Gastrocnemius medialis (tissue), 4 donors: ENCODE data around the gene TRIM68. TPM values are rescaled to one million over a fixed set of nuclear protein-coding genes. Genes with fewer than 3 reads are reported as not detected.

ENCODE experiments used
- ATAC-seq, 2 donors: fragments of 150-250 bp; one replicate each; pipeline ENCODE4 v1.9.1; 2016
- DNase-seq, 2 donors: peaks; one replicate each; pipeline ENCODE4 v3.0.0-alpha.2; 2019
- H3K27ac ChIP-seq, 4 donors: fragments of 200-600 bp; sonication (generic); 1 replicate in 1 of 4; 2 replicates in 3 of 4; pipeline ENCODE4 v1.5.1; 2016 to 2018; ENCODE audit warnings: mild to moderate bottlenecking in 2 of 4, moderate library complexity in 1 of 4
- H3K27me3 ChIP-seq, 3 donors: fragments of 200-600 bp; sonication (generic) in 2 of 3; 1 replicate in 1 of 3; 2 replicates in 2 of 3; pipeline versions ENCODE4 v1.5.1 to v1.6.0; 2016 to 2019; ENCODE audit warnings: mild to moderate bottlenecking in 1 of 3, moderate library complexity in 1 of 3
- H3K36me3 ChIP-seq, 2 donors: fragments of 200-600 bp; sonication (generic) in 1 of 2; one replicate each; pipeline ENCODE4 v1.5.1; 2017 to 2018
- H3K4me1 ChIP-seq, 2 donors: fragments of 200-600 bp; sonication (generic) in 1 of 2; one replicate each; pipeline ENCODE4 v1.5.1; 2016 to 2017; ENCODE audit warnings: mild to moderate bottlenecking in 2 of 2
- H3K4me3 ChIP-seq, 4 donors: fragments of 200-600 bp; sonication (generic) in 3 of 4; 1 replicate in 1 of 4; 2 replicates in 3 of 4; pipeline ENCODE4 v1.5.1; 2016 to 2019; ENCODE audit warnings: mild to moderate bottlenecking in 2 of 4
- H3K9me3 ChIP-seq, 3 donors: fragments of 200-600 bp; sonication (generic) in 2 of 3; 1 replicate in 1 of 3; 2 replicates in 2 of 3; pipeline ENCODE4 v1.5.1; 2016 to 2019
- POLR2A ChIP-seq, 2 donors: fragments of 450-650 bp; IDR thresholded peaks; one replicate each; pipeline ENCODE4 v1.6.1; 2017; ENCODE audit warnings: antibody characterized with exemption in 2 of 2, mild to moderate bottlenecking in 2 of 2, moderate library complexity in 2 of 2
- in situ Hi-C, 4 donors: fragments of 200-750 bp; cut with MboI; loops; one replicate each; pipeline versions ENCODE4 v1.15.0 to v1.8.0; 2017; ENCODE audit warnings: low sequenced_read_pairs in 4 of 4
- intact Hi-C: fragments of 100-400 bp; cut with DNase I; formaldehyde crosslinking; loops from one replicate; pipeline ENCODE4 v1.15.1; 2023; ENCODE audit warnings: low total_unique reads
- total RNA-seq, 4 donors: library from RNA; depleted of rRNA; stranded (reverse); fragments of >200 nt; gene quantifications; one replicate each; pipeline versions ENCODE4 v1.1.0 to v1.2.3, GENCODE V29; 2016
- TF ChIP-seq, protein P1 (sequence below), 5 experiments: fragments of 450-650 bp in 3 of 5; fragments of 200-600 bp in 2 of 5; sonication (generic) in 2 of 5; IDR thresholded peaks in 4 of 5; conservative IDR thresholded peaks in 1 of 5; 1 replicate in 4 of 5; 2 replicates in 1 of 5; pipeline ENCODE4 v1.5.1; 2016 to 2019; ENCODE audit warnings: antibody characterized with exemption in 5 of 5, mild to moderate bottlenecking in 3 of 5, moderate library complexity in 3 of 5

Gene TRIM68
- total RNA-seq, 4 donors from 2014 or later = 5.8 to 6.3 (median 6.0) TPM

DNA sequence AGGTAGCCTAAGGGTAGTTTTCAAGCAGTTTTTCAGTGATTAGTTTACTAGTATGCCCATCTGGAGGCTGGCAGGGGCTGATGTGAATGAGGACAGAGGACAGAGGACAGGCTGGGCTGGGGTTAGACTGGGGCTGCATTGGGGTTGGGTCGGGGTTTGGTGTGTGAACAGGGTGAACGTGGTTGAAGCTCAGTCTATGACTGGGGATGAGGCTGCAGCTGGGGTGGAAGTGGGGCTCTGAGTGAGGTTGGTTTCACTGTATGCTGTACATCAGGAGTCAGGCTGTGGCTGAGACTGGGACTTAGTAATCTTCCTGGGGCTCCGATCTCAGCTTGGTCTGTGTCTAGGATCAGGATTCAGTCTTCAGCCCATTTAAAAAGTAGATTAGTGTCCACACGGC, 36.2 kb upstream of the TRIM68 start:
- H3K36me3 ChIP-seq = no peaks in the 10 kb centered on the region
- no peak for ATAC-seq
- in situ Hi-C loops (loop anchor here in 2 of 4 donors (25.0 kb wide), 3 partner anchors 343 to 1168 kb away; partner anchors contain the start of genes OR51L1 (in 1 of the 2) and OR52N2 (in 1 of the 2)), intact Hi-C loops (no loop called here)
- H3K4me3 ChIP-seq = peak overlapping the region in 3 of 4 donors; percentile 10 to 44 (median 31)
- H3K27me3 ChIP-seq = no peaks in the 10 kb centered on the region
- DNase-seq = no peak
- no peak for TF ChIP-seq POLR2A (IDR thresholded peaks at IDR 0.05)
- TF ChIP-seq, protein P1, sequence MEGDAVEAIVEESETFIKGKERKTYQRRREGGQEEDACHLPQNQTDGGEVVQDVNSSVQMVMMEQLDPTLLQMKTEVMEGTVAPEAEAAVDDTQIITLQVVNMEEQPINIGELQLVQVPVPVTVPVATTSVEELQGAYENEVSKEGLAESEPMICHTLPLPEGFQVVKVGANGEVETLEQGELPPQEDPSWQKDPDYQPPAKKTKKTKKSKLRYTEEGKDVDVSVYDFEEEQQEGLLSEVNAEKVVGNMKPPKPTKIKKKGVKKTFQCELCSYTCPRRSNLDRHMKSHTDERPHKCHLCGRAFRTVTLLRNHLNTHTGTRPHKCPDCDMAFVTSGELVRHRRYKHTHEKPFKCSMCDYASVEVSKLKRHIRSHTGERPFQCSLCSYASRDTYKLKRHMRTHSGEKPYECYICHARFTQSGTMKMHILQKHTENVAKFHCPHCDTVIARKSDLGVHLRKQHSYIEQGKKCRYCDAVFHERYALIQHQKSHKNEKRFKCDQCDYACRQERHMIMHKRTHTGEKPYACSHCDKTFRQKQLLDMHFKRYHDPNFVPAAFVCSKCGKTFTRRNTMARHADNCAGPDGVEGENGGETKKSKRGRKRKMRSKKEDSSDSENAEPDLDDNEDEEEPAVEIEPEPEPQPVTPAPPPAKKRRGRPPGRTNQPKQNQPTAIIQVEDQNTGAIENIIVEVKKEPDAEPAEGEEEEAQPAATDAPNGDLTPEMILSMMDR (IDR thresholded peaks at IDR 0.05 in 4 of 5, conservative IDR thresholded peaks at IDR 0.05 in 1 of 5) = no peak
- peak overlapping the region in 2 of 4 donors; percentile 41 to 59 for H3K27ac ChIP-seq
- no peaks in the 10 kb centered on the region for H3K9me3 ChIP-seq
- peaks cover 15% of the 10 kb centered on the region in 2 donors for H3K4me1 ChIP-seq

DNA sequence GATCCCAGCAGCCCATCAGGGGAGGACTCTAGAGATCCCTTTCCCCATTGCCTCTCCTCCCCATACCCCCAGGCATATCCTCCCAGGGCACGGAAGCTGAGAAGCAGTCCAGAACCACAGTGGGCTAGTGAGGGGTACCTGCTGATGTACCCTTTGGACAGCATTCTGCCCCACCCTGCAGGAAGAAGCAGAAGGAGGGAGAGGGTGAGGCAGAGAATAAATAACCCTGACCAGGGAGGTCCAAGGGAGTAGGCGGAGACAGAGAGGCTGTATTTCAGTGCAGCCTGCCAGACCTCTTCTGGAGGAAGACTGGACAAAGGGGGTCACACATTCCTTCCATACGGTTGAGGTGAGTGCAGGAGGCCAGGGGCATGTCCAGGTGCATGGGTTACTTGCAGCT, 35.7 kb upstream of the TRIM68 start, which contains the start of gene OR51E1:
TSS of gene OR51E1 (plus strand) at position 301 of the 400 bp plus-strand sequence. CDS start 8,545 bp downstream, outside the sequence.
- ATAC-seq = no peak
- no peak for TF ChIP-seq POLR2A (IDR thresholded peaks at IDR 0.05)
- TF ChIP-seq, protein P1 (IDR thresholded peaks at IDR 0.05 in 4 of 5, conservative IDR thresholded peaks at IDR 0.05 in 1 of 5) = no peak
- in situ Hi-C loops (loop anchor here in 2 of 4 donors (25.0 kb wide), 3 partner anchors 344 to 1169 kb away; partner anchors contain the start of genes OR51L1 (in 1 of the 2) and OR52N2 (in 1 of the 2)), intact Hi-C loops (no loop called here)
- Histone ChIP-seq H3K36me3 (no peaks in the 10 kb centered on the region), H3K4me3 (peak within 1 kb of the TSS in 3 of 4 donors; percentile 10 to 44 (median 31)), H3K4me1 (peaks cover 15% of the 10 kb centered on the region in 2 donors), H3K9me3 (no peaks in the 10 kb centered on the region), H3K27me3 (no peaks in the 10 kb centered on the region), H3K27ac (peak within 1 kb of the TSS in 3 of 4 donors; percentile 41 to 59 (median 56))
- DNase-seq = no peak

DNA sequence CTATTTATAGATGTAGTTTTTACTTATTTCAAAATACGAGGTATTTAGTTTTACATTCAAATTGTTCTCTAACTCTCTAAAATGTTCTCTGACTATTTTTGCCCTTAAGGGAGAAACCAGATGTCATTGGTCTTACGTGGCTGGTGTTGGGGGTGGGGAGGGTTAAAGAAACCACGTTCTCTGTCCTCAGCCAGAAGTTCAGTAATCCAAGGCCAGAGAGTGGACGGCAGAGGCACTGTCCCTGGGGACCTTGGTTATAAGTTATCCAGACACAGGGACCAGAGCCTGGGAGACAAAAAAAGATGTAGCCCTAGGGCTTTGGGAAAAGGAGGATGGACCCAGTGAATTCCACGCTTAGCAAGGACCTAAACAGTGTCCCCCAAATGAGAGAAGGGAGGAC, 35.0 kb upstream of the TRIM68 start:
- intact Hi-C loops (no loop called here), in situ Hi-C loops (loop anchor here in 2 of 4 donors (25.0 kb wide), 3 partner anchors 344 to 1169 kb away; partner anchors contain the start of genes OR51L1 (in 1 of the 2) and OR52N2 (in 1 of the 2))
- peak; percentile 27 to 51 for ATAC-seq
- no peak for TF ChIP-seq POLR2A (IDR thresholded peaks at IDR 0.05)
- TF ChIP-seq, protein P1 (IDR thresholded peaks at IDR 0.05 in 4 of 5, conservative IDR thresholded peaks at IDR 0.05 in 1 of 5) = no peak
- peak overlapping the region in 1 of 4 donors; percentile 44 for H3K4me3 ChIP-seq
- no peaks in the 10 kb centered on the region for H3K9me3 ChIP-seq
- H3K4me1 ChIP-seq = peaks cover 14 to 15% of the 10 kb centered on the region in 2 donors
- DNase-seq = no peak
- H3K27ac ChIP-seq = peak overlapping the region in 3 of 4 donors; percentile 41 to 59 (median 56)
- H3K36me3 ChIP-seq = no peaks in the 10 kb centered on the region
- H3K27me3 ChIP-seq = no peaks in the 10 kb centered on the region

DNA sequence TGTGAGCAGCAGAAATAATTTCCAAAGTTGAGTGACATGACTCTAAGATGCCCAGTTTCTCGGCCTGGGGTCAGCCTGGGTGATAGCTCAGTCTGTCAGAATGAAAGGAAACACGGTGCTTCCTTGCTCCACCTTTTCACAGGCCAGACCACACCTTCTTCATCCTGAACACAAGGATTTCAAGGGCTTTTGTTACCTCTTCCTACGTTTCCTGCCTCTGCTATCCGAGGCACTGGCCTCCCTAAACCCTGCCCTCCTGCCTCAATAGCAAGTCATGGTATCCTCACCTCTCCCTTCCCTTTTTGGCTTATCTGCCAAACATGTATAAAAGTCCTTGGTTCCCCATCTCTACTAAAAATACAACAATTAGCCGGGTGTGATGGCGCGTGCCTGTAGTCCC, 34.0 kb upstream of the TRIM68 start:
- Histone ChIP-seq H3K36me3 (no peaks in the 10 kb centered on the region), H3K27me3 (no peaks in the 10 kb centered on the region), H3K4me3 (no peak overlapping the region), H3K27ac (peak overlapping the region in 3 of 4 donors; percentile 41 to 59 (median 56)), H3K9me3 (no peaks in the 10 kb centered on the region), H3K4me1 (peaks cover 10 to 15% of the 10 kb centered on the region in 2 donors)
- in situ Hi-C loops = loop anchor here in 2 of 4 donors (25.0 kb wide), 3 partner anchors 345 to 1170 kb away; partner anchors contain the start of genes OR51L1 (in 1 of the 2) and OR52N2 (in 1 of the 2)
- intact Hi-C loops = no loop called here
- DNase-seq = no peak
- TF ChIP-seq, protein P1 (IDR thresholded peaks at IDR 0.05 in 4 of 5, conservative IDR thresholded peaks at IDR 0.05 in 1 of 5) = no peak
- TF ChIP-seq POLR2A (IDR thresholded peaks at IDR 0.05) = no peak
- no peak for ATAC-seq
